Heart left ventricle (tissue), 16 donors: ENCODE measurements around the gene SEMA4F. TPM values are rescaled to one million over a fixed set of nuclear protein-coding genes. Genes with fewer than 3 reads are reported as not detected.

ENCODE experiments used
- ATAC-seq, 4 donors: fragments of 200-7000 bp; cut with Tn5 transposase; one replicate each; pipeline ENCODE4 v1.9.1; 2020 to 2022; ENCODE audit warnings: moderate library complexity in 4 of 4, mild to moderate bottlenecking in 3 of 4, moderate number of reproducible peaks in 1 of 4
- DNase-seq, 5 donors: peaks; one replicate each; pipeline ENCODE4 v3.0.0-alpha.2; 2020
- H3K27ac ChIP-seq, 12 donors: fragments of 200-600 bp; sonication (generic) in 4 of 12; one replicate each; pipeline versions ENCODE4 v1.5.0 to v1.8.0; 2016 to 2022; ENCODE audit warnings: mild to moderate bottlenecking in 2 of 12
- H3K27me3 ChIP-seq, 9 donors: fragments of 200-600 bp; sonication (generic) in 2 of 9; one replicate each; pipeline versions ENCODE4 v1.5.1 to v1.8.0; 2016 to 2022; ENCODE audit warnings: mild to moderate bottlenecking in 3 of 9
- H3K36me3 ChIP-seq, 9 donors: fragments of 200-600 bp; sonication (generic) in 2 of 9; one replicate each; pipeline versions ENCODE4 v1.5.0 to v1.8.0; 2018 to 2022; ENCODE audit warnings: mild to moderate bottlenecking in 2 of 9
- H3K4me1 ChIP-seq, 12 donors: fragments of 200-600 bp; sonication (generic) in 4 of 12; one replicate each; pipeline versions ENCODE4 v1.5.0 to v1.8.0; 2016 to 2022; ENCODE audit warnings: mild to moderate bottlenecking in 3 of 12
- H3K4me3 ChIP-seq, 12 donors: fragments of 200-600 bp; sonication (generic) in 4 of 12; one replicate each; pipeline versions ENCODE4 v1.5.0 to v1.8.0; 2017 to 2022; ENCODE audit warnings: mild to moderate bottlenecking in 9 of 12, moderate library complexity in 4 of 12
- H3K9me3 ChIP-seq, 12 donors: fragments of 200-600 bp; sonication (generic) in 4 of 12; one replicate each; pipeline versions ENCODE4 v1.5.0 to v1.8.0; 2016 to 2022; ENCODE audit warnings: mild to moderate bottlenecking in 1 of 12
- POLR2A ChIP-seq, 2 donors: fragments of 450-650 bp; IDR thresholded peaks; one replicate each; pipeline ENCODE4 v1.6.1; 2017; ENCODE audit warnings: antibody characterized with exemption in 2 of 2, mild to moderate bottlenecking in 2 of 2, moderate library complexity in 2 of 2
- WGBS, 4 donors: extraction: QIAGEN DNeasy Blood & Tissue Kit in 2 of 4; methylation state at CpG; one replicate each; pipeline versions ENCODE4 v1.1.5 to v1.1.7; 2013 to 2018; 5-methylcytosine and 5-hydroxymethylcytosine counted together
- intact Hi-C, 10 donors: fragments of 100-400 bp; cut with DNase I; formaldehyde crosslinking; loops; one replicate each; pipeline versions ENCODE4 v1.11.1 to v1.14.2; 2022
- polyA plus RNA-seq, 2 donors: library from polyadenylated mRNA; stranded (reverse); fragments of 200-250 nt; gene quantifications; one replicate each; pipeline ENCODE4 v1.2.3, GENCODE V29; 2013
- total RNA-seq, 9 donors: library from RNA; depleted of rRNA in 2 of 9; stranded (reverse); fragments of >200 nt in 2 of 9; fragmentation: NEBNext Ultra II Directional in 3 of 9; extraction: Animal tissue kit (Norgen Biotek cat#: 25700) in 3 of 9; gene quantifications; one replicate each; pipeline versions ENCODE4 v1.1.0 to v1.2.4, GENCODE V29; 2016 to 2023
- TF ChIP-seq, protein P1 (sequence below), 12 donors: fragments of 200-600 bp; sonication (generic) in 4 of 12; IDR thresholded peaks; one replicate each; pipeline versions ENCODE4 v1.5.0 to v1.8.0; 2018 to 2022; ENCODE audit warnings: antibody characterized with exemption in 12 of 12, mild to moderate bottlenecking in 5 of 12
- donor health status: ischemic (EF 13 %, LVEDD 7.1; RV severe dilation, severe dysfunction).
- donor health status: healthy with polysubstance abuse.
- donor health status: DM: no; HTN: yes; CAD: no.
- donor health status: DM: no; HTN: no; CAD: no.
- donor health status: ischemic (EF 25% LVEDD 6.9; RV normal size, moderate dysfunction).
- donor health status: ischemic (EF 25% LVEDD 5.7; RV mildly dilated, moderate dysfunction).
- donor health status: healthy.
- donor health status: DM: yes; HTN: yes; CAD: no.
- donor health status: ischemic (EF 35%, LVEDD 5.7; RV mildly dilated, moderate dysfunction).
- donor health status: nonischemic (EF 11% LVEDD 7.7; RV severe dilation, severe dysfunction).
- donor health status: DM: yes; HTN: yes; CAD: no.
- donor health status: PGD.
- donor health status: ischemic (EF 29% LVEDD 5.4; RV normal size, mild dysfunction).
- donor health status: nonischemic (EF 23%, LVEDD 6.1; RV moderate dilation, normal function).

SEMA4F gene
- total and polyA plus RNA-seq, 11 donors = 0.95 to 4.9 (median 3.4) TPM

DNA sequence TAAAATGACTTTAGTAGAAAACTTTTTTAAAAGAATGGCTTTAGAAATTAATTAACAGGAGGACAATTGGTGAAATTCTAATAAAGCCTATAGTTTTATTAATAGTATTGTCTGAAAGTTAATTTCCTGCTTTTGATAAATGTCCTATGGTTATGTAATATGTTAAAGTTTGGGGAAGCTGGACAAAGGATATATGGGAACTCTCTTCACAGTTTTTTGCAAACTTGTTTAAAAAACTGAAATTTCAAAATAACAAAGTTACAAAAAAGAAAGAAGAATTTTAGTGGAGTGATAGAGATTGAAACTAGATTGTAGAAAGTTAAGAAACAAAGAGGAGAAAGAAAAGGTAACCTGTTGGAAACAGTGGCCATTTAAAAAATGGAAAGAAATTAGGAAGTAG is 67.3 kb downstream of the SEMA4F start:
- DNase-seq = no peak
- TF ChIP-seq, protein P1, sequence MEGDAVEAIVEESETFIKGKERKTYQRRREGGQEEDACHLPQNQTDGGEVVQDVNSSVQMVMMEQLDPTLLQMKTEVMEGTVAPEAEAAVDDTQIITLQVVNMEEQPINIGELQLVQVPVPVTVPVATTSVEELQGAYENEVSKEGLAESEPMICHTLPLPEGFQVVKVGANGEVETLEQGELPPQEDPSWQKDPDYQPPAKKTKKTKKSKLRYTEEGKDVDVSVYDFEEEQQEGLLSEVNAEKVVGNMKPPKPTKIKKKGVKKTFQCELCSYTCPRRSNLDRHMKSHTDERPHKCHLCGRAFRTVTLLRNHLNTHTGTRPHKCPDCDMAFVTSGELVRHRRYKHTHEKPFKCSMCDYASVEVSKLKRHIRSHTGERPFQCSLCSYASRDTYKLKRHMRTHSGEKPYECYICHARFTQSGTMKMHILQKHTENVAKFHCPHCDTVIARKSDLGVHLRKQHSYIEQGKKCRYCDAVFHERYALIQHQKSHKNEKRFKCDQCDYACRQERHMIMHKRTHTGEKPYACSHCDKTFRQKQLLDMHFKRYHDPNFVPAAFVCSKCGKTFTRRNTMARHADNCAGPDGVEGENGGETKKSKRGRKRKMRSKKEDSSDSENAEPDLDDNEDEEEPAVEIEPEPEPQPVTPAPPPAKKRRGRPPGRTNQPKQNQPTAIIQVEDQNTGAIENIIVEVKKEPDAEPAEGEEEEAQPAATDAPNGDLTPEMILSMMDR (IDR thresholded peaks at IDR 0.05) = no peak
- TF ChIP-seq POLR2A (IDR thresholded peaks at IDR 0.05) = no peak
- intact Hi-C loops = no loop called here

DNA sequence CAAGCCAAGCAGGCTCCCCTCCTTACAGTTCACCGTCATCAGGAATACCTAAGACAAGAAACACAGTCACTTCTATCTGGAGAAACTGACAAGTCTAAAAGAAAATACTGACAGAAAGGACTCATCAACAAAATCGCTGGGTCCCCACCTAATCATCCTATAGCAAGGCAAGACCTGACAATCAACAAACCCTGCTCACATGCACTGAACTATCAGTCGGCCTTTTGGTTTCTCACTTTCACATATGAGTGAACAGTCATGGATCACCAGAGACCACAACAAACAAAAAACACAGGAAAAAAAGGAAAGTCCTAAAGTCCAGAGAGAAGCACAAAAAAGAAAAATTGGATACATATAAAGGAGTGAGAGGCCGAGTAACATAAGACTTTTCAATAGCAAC is 70.4 kb downstream of the SEMA4F start:
- H3K9me3 ChIP-seq = peaks cover 0 to 6% (median 0%) of the 10 kb centered on the region in 12 donors
- H3K4me3 ChIP-seq = no peak overlapping the region
- TF ChIP-seq POLR2A (IDR thresholded peaks at IDR 0.05) = no peak
- TF ChIP-seq, protein P1 (IDR thresholded peaks at IDR 0.05) = no peak
- intact Hi-C loops = no loop called here
- H3K36me3 ChIP-seq = no peaks in the 10 kb centered on the region
- H3K27ac ChIP-seq = no peak overlapping the region
- H3K27me3 ChIP-seq = peaks cover 0 to 16% (median 0%) of the 10 kb centered on the region in 9 donors
- ATAC-seq (no peak), DNase-seq (no peak)
- H3K4me1 ChIP-seq = no peaks in the 10 kb centered on the region
- 85 to 88% (median 86%) methylated on average over 4 of the region's 4 CpGs for WGBS, 4 donors

More for the DNA sequence above, 67.3 kb downstream of the SEMA4F start:
- no peaks in the 10 kb centered on the region for H3K4me1 ChIP-seq
- no peaks in the 10 kb centered on the region for H3K9me3 ChIP-seq
- no peaks in the 10 kb centered on the region for H3K36me3 ChIP-seq
- no peak overlapping the region for H3K27ac ChIP-seq
- ATAC-seq = no peak
- peaks cover 0 to 39% (median 0%) of the 10 kb centered on the region in 9 donors for H3K27me3 ChIP-seq
- no peak overlapping the region for H3K4me3 ChIP-seq

DNA sequence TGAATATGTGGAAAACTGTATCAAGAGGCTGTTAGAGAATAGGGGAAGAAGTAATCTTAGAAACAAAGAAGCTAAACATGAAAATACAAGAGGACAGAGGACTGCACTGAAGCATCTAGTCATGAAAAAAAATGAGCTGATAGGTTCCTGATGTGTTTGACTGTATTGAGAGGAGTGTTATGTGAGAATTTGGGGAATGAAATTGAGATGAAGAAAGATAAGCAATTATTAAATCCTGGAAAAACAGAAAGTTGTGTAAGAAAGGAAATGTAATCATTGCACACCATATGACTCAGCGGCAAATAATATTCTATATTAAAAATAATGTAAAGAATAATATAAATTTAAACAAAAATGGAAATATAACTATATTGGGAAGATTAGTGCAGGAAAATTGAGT is 71.2 kb downstream of the SEMA4F start:
- TF ChIP-seq, protein P1 (IDR thresholded peaks at IDR 0.05) = no peak
- TF ChIP-seq POLR2A (IDR thresholded peaks at IDR 0.05) = no peak
- DNase-seq (no peak), ATAC-seq (no peak)
- Histone ChIP-seq H3K27ac (no peak overlapping the region), H3K27me3 (peaks cover 0 to 10% (median 0%) of the 10 kb centered on the region in 9 donors), H3K4me3 (no peak overlapping the region), H3K9me3 (peaks cover 0 to 10% (median 0%) of the 10 kb centered on the region in 12 donors), H3K4me1 (no peaks in the 10 kb centered on the region), H3K36me3 (no peaks in the 10 kb centered on the region)
- 0 to 97% (median 96%) methylated on average over 1 of the region's 1 CpG for WGBS, 4 donors
- intact Hi-C loops = no loop called here

DNA sequence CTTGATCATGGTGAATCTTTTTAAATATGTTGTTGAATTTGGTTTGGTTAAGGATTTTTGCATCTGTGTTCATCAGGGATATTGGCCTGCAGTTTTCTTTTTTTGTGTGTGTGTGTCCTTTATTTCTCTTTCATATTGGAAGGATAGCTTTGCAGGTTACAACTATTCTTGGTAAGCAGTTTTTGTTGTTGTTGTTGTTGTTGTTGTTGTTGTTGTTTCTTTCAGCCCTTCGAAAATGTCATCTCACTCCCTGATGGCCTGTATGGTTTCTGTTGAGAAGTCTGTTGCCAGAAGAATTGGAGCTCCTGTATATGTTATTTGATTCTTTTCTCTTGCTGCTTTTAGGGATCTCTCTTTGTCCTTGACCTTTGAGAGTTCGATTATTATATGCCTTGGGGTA is 74.8 kb downstream of the SEMA4F start:
- WGBS, 4 donors = 73 to 87% (median 80%) methylated on average over 2 of the region's 2 CpGs
- no peak overlapping the region for H3K4me3 ChIP-seq
- intact Hi-C loops = no loop called here
- H3K27me3 ChIP-seq = peaks cover 0 to 5% (median 0%) of the 10 kb centered on the region in 9 donors
- H3K4me1 ChIP-seq = no peaks in the 10 kb centered on the region
- H3K27ac ChIP-seq = no peak overlapping the region
- no peaks in the 10 kb centered on the region for H3K36me3 ChIP-seq
- DNase-seq (no peak), ATAC-seq (no peak)
- TF ChIP-seq, protein P1 (IDR thresholded peaks at IDR 0.05) = no peak
- no peak for TF ChIP-seq POLR2A (IDR thresholded peaks at IDR 0.05)
- H3K9me3 ChIP-seq = peaks cover 0 to 10% (median 0%) of the 10 kb centered on the region in 12 donors
